ENCODE measurements around the gene SPATA31D3.
"Not testable (repeated sequence)": the region's sequence is repeated elsewhere in the genome, so short reads cannot be mapped to it uniquely, and the experiment has no call there.

Gene SPATA31D3

DNA sequence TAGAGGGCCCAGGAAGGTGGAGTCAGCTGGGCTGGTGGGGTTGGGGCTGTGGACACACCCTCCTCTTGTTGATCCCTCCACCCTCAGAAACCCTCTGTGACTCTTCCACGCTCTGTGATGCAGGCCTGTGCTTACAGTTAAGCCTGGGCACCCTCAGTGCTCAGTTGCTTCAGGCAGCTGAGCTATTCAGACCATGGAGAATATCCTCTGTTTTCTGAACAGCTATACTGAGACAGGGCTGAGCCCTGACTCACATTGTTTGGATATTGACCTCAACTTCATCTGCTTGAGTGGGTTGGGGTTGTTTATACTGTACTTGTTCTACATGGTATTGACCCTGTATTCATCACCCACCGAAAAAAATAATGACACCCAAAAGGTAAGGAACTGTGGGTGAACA lies at the start of gene SPATA31D3:
SPATA31D3 (plus strand) TSS at position 108 of the 400 bp plus-strand sequence; CDS start at position 194, 86 bp downstream.
- not testable (repeated sequence) for DNase-seq

DNA sequence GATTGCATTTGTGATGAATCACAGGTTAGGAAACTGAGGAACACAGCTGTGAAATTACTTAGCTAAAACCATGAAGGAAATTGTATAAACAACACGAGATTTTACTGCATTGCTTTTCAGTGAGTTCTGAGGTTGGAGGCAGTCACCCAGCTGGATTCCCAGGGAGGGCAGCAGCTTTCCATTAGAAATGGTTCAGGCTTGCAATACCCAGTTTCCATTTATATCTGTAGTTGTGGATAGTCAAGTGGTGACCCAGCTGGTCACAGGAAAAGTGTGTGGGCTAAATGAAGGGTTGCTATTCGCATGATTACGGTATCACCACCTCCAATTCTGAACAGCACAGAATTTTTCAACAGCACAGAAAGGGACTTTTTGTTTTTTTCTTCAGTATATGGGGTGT lies 49.4 kb upstream of the SPATA31D3 start:
- DNase-seq = no peak

DNA sequence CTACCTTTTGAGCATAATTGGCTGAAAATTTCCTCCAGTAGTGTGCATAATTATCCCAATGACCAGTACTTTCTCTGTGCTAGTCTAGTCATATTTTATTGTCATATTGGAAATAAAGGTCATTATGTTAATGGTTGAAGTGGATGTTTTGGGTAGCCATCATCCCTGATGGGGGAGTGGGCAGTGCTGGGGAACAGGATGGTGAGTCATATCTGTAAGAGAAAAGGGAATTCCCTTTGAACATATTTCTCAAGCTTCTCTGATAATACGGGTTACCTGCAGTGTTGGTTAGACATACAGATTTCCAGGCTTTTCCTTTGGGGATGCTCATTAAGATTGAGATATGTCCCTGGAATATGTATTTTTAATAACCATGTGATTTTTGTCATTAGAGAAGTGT lies 48.4 kb upstream of the SPATA31D3 start:
- DNase-seq = no peak

DNA sequence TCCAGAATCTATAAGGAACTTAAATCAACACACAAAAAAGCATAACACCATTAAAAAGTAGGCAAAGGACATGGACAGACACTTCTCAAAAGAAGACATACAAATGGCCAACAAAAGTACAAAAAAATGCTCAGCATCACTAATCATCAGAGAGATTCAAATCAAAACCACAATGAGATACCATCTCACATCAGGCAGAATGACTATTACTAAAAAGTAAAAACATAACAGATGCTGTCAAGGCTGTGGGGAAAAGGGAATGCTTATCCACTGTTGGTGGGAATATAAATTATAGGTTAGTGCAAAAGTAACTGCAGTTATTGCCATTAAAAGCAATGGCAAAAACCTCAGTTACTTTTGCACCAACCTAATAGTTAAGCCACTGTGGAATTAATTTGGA lies 47.2 kb upstream of the SPATA31D3 start:
- DNase-seq = no peak

DNA sequence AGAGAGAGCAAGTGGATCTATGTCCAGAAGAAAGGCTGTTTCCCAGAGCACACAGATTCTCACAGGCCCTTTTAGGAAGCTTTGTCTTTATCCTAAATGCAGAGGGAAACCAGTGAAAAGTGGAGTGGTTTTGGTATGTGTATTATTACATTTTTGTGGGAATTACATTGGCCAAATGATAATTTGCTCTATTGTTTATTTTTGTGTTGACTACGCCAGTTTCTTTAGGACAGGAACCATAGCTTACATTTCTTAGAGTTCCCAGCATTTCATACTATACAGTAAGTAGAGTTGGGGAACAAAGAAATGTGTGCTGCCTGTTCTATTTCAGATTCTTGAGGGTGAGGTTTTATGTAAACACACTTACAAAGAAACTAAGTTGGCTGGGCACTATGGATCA lies 44.4 kb upstream of the SPATA31D3 start:
- no peak for DNase-seq

DNA sequence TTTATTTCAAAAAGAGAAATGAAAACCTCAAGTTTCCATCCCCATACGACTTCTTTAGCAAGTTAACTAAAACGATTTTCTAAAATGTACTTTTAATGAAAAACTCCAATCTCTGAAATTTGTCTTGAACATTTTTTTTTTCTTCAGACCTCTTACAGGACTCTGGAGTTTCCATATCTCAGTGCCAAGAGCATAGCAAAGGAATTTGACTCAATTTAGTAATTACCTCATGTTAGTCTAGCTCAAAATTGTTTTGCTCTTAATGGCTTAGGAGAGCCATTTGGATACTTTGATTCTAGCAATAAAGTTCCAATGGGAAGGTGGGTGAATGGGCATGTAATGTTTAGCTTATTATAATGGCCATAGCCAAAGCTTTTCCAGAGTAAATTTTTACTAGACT lies 41.1 kb upstream of the SPATA31D3 start:
- no peak for DNase-seq

DNA sequence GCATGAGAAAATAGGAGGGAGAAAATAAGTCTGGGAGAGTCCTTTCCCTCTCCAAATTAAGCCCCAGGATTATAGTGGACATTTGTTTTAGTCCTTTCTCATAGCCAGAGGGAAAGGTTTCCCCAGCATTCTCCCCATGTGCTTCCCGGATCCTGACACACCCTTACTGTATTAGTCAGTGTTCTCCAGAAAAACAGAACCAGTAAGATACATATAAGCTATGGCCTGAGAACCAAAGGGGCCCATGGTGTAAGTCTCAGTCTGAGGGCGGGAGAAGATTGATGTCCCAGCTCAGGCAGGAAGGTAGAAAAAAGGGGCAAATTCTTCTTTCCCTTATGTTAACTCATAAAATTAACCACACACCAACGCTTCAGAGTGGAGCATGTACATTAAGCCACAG lies 40.7 kb upstream of the SPATA31D3 start:
- DNase-seq = no peak

DNA sequence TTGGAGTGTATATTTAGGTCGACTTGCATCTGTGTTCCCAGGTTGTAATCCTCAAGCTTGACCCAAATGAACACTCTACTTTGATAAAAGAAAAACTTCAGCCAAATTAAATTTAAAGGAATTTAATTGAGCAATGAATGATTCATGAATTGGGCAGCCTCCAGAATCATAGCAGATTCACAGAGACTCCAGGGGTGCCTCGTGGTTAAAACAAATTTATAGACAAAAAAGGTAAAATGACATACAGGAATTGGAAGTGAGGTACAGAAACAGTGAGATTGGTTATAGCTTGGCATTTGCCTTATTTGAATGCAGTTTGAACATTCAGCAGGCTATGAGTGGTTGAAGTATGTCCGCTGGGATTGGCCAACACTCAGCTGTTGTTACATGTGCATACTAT lies 36.6 kb upstream of the SPATA31D3 start:
- DNase-seq = no peak

DNA sequence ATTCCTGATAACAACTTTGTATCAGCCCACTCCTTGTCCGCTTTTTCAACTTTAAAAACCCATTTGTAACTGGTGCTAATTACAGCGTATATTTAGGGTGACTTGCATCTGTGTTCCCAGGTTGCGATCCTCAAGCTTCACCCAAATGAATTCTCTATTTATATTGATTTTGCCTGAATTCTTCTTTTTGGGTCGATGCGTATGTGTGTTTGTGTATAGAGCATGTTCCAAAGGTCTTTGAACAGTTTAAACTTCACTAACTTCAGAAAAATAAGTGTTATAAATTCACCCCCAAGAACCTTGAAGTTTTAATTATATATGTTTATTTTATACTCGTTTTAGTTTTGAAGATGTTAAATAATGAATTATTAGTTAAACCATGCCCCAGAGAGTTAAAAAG lies 31.2 kb upstream of the SPATA31D3 start:
- DNase-seq = no peak

DNA sequence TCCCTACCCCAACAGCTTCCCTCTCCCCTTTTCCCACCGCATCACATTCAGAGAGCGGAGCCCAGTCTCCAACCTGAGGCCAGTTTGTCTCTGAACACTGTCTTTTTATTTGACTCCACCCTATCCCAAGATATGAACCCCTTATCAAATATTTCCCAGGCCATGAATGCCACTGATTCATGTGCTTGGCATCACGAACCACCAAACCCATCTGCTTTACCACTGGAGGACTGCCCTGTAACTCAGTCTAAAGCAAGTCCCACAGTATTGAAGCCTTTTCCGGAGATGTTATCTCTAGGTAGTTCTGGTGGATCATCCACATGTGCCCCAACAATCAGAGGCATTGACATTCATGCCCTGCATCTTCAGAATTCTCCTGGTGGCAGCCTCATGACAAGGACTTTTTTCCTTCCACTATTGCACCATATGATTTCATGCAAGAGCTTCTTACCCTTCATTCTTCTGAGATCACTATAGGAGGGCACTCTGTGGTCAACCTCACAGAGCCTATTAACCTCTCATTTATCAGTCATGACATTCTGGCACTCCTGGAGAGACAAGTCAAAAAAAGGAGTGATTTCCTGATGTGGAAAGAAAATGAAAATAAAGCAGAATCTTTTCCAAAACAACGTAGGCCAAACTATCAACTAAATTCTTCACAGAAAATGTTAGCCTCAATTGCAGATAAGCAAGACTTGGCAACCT lies 27.3 kb upstream of the SPATA31D3 start:
- no peak for DNase-seq

DNA sequence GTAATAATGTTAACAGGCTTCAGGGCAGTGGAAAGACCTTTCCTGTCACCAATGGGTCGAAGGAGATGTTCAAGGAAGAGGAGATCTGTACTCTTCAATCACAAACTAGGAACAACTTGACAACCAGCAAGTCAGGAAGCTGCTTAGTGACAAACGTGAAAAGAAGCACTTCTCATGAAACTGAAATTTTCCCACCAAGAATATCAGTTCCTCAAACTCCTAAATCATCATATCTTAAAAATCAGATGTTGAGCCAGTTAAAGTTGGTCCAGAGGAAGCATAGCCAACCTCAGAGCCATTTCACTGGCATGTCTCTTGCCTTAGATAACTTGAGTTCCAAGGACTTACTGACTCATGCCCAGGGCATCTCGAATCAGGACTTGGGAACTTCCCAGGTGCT lies 24.8 kb upstream of the SPATA31D3 start:
- not testable (repeated sequence) for DNase-seq

DNA sequence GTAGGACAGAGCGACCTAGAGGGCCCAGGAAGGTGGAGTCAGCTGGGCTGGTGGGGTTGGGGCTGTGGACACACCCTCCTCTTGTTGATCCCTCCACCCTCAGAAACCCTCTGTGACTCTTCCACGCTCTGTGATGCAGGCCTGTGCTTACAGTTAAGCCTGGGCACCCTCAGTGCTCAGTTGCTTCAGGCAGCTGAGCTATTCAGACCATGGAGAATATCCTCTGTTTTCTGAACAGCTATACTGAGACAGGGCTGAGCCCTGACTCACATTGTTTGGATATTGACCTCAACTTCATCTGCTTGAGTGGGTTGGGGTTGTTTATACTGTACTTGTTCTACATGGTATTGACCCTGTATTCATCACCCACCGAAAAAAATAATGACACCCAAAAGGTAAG lies 15.0 kb upstream of the SPATA31D3 start, which contains the start of gene SPATA31D4:
SPATA31D4 (plus strand) TSS at position 124 of the 400 bp plus-strand sequence; CDS start at position 210, 86 bp downstream.
- DNase-seq = not testable (repeated sequence)

DNA sequence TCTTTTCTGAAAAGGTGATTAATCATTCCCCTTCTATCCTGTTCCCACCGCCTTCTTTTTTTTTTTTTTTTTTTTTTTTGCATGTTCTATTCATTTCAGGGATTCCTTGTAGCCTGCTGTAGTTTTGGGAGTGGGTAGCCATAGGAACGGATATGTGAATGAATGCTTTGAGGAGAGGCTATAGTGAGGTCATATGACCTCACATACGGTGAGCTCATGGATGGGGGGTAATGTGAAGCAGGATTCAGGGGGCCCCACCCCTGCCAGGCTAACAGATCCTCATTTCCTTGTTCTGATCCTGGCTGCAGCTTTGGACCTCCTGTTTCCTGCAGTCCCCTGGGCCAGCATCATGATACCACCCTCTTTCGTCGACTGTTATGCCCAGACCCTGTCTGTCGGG lies 13.2 kb upstream of the SPATA31D3 start:
- DNase-seq = not testable (repeated sequence)

DNA sequence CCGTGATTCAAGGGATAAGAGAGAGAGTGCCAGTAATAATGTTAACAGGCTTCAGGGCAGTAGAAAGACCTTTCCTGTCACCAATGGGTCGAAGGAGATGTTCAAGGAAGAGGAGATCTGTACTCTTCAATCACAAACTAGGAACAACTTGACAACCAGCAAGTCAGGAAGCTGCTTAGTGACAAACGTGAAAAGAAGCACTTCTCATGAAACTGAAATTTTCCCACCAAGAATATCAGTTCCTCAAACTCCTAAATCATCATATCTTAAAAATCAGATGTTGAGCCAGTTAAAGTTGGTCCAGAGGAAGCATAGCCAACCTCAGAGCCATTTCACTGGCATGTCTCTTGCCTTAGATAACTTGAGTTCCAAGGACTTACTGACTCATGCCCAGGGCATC lies 9.8 kb upstream of the SPATA31D3 start:
- DNase-seq = not testable (repeated sequence)

DNA sequence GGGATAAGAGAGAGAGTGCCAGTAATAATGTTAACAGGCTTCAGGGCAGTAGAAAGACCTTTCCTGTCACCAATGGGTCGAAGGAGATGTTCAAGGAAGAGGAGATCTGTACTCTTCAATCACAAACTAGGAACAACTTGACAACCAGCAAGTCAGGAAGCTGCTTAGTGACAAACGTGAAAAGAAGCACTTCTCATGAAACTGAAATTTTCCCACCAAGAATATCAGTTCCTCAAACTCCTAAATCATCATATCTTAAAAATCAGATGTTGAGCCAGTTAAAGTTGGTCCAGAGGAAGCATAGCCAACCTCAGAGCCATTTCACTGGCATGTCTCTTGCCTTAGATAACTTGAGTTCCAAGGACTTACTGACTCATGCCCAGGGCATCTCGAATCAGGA lies 5.3 kb downstream of the SPATA31D3 start:
- not testable (repeated sequence) for DNase-seq

DNA sequence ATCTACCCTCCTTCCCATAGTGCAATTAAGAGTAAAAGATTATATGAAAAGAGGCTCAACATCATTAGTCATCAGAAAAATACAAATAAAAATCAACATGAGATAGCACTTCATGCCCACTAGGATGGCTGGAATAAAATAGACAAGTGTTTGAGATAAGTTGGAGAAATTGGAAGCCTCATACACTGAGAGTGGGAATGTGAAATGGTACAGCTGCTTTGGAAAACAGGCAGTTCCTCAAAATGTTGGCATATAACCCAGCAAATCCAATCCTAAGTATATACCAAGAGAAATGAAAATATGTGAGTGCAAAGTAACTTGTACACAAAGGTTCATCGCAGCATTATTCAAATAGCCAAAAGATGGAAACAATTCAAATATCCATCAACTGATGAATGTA lies 9.8 kb downstream of the SPATA31D3 start:
- no peak for DNase-seq

DNA sequence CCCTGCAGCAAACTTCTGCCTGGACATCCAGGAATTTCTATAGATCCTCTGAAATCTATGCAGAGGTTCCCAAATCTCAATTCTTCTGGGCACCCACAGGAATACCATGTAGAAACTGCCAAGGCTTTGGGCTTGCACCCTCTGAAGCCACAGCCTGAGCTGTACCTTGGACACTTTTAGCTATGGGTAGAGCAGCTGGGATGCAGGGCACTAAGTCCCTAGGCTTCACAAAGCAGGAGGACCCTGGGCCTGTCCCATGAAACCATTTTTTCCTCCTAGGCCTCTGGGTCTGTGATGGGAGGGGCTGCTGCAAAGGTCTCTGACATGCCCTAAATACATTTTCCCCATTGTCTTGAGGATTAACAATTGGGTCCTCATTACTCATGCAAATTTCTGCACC lies 12.3 kb downstream of the SPATA31D3 start:
- DNase-seq = no peak

DNA sequence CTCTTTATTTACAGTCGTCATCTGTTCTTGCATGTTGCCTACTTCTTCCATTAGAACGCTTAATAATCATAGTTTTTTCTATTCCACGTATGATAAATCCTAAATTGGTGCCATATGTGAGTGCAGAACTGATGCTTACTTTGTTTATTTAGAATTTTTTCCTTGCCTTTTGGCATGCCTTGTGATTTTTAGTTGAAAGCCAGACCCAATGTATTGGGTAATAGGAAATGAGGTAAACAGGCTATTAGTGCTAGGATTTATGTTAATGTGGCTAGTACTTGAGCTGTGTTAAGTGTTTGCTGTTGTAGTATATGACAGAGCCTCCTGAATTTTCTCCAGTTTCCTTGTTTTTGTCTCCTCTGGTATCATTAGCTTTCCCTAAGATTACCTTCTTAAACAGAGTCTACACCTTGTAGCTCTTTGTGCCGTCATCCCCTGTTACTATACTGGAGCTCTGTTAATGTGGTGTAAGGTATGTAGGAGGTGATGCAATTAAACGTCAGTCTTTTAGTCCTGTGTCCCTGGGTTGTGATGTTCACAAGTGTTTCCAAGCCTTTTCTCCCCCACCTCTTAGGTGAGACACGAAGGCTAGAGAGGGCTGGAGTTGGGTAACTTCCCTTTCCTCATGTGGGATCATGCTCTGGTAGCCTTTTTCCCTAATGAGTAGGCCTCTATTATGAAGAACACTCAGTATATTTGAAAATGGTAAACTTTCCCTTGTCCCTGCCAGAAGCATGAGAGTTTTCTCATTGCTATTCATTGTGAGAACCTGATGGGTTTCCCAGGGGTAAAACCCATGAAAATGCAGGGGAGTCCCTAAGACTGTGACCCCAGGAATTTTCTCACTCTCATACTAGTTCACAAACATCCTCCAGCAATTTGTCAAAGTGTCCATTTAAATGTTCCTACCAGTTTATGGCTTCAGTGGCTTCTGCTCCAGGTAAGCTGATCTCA lies 21.2 kb downstream of the SPATA31D3 start:
- DNase-seq = no peak

DNA sequence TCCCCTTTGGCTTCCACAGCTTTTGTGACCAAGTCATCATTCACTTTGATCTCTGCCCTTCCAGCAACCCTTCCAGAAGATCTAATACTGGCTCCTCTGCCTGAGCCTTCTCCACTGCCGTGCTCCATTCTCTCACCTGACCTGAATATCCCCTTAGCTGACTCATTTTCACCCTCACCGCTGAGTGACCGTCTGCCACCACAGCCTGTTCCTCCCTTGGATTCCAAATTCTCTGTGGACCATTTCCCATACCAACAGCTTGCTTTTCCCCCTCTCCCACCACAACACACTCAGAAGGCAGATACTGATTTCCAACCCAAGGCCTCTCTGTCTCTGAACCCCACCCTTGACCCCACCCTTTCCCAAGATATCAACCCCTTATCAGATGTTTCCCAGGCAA lies 24.7 kb downstream of the SPATA31D3 start:
- DNase-seq = no peak

DNA sequence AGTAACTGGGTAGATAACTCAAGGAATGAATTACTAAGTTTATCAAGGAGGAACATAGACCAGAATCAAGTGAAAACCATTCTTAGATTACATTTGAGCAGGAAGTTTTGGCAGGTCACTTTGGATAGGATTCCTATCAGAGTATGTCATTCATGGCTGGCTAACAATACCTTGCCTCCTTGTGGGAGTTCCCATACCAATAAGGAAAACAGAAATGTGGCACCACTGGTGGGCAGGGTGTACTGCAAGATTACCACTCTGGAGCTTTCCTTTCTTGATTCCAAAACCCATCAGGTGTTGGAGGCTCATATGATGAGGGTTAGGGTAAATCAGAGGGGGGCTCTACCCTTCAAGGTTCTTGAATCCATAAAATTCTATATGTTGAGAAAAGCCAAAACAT lies 26.7 kb downstream of the SPATA31D3 start:
- no peak for DNase-seq

DNA sequence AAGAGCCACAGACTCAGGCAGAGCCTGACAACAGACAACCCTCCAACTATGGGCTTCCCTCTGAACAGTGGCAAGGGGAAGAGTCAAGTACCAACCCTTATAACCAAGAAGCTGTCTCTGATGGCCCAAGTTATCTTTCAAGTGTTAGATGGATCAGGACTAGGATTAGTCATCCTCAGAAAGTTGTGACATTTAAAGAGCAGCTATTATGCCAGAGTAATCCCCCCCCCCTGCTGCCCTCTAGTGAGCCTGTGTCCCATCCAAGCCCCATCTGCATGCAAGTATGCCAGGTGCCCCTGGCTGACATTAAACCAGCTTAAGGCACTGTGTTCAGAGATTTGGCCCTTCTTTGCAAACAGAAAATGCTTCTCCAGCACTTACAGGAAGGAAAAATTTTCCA lies 28.4 kb downstream of the SPATA31D3 start:
- DNase-seq = no peak

DNA sequence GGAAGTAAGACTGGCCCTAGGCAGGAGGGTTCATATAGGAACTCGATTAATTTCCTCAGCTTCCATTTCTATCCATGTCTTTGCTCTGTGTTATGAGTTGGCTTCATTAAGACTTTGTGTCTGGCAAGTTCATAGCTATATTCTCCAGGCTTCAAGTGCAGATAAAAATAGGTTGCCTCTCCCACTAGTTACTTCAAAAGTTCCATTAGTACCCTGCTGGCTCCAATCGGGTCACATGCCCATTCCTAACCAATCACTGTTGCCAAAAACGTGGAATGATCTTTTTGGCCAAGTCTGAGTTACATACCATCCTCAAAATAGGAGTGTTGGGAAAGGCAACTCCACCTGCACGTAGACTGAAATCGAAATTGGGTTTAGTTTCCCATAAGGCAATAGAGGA lies 31.5 kb downstream of the SPATA31D3 start:
- DNase-seq = no peak

DNA sequence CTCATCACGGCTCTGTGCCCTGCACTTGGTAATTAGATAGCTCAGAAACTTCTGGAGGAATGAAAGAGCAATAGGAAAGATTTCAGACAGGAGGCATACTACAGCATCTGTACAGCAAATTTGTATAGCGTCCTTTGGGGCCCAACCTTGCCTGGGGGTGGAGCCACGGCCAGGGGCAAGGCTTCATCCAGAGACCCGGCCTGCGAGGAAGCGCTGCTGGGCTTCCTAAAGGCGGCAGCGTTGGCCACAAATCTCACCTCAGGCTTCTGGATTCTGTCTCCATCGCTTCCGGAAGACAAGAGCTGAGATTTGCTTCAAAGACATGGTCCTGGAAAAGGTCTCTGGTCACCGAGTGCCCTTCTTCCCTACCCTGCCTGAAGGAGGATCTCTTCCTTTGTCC lies 33.1 kb downstream of the SPATA31D3 start:
- no peak for DNase-seq

DNA sequence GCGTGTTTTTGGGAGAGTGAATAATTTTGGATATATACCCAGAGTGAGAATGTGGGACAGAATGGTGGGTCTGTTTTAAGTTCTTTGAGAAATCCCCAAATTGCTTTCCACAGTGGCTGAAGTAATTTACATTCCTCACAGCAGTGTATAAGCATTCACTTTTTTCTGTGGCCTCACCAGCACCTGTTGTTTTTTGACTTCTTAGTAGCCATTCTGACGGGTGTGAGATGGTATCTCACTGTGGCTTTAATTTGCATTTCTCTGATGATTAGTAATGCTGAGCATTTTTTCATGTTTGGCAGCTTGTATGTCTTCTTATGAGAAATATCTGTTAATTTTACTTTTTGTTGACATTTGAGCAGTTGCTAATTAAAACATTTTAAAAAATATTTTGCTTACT lies 35.9 kb downstream of the SPATA31D3 start:
- DNase-seq = no peak

Measured in activated CD4-positive, alpha-beta T cell treated with anti-CD3 and anti-CD28 coated beads, Interleukin-2, amount 50 U/mL, for 16 hours (primary cell).